Vagina (tissue), 2 donors: Measurements from ENCODE around the gene HMCN2.

ENCODE experiments used
- POLR2A ChIP-seq, 2 donors: fragments of 450-650 bp; IDR thresholded peaks; one replicate each; pipeline ENCODE4 v1.6.1; 2017; ENCODE audit warnings: antibody characterized with exemption in 2 of 2, mild to moderate bottlenecking in 2 of 2, moderate library complexity in 2 of 2
- TF ChIP-seq, protein P1 (sequence below), 3 experiments: fragments of 450-650 bp in 2 of 3; fragments of 200-600 bp in 1 of 3; sonication (generic) in 1 of 3; IDR thresholded peaks; one replicate each; pipeline ENCODE4 v1.5.1; 2017 to 2019; ENCODE audit warnings: antibody characterized with exemption in 3 of 3, mild to moderate bottlenecking in 2 of 3, moderate library complexity in 2 of 3

DNA sequence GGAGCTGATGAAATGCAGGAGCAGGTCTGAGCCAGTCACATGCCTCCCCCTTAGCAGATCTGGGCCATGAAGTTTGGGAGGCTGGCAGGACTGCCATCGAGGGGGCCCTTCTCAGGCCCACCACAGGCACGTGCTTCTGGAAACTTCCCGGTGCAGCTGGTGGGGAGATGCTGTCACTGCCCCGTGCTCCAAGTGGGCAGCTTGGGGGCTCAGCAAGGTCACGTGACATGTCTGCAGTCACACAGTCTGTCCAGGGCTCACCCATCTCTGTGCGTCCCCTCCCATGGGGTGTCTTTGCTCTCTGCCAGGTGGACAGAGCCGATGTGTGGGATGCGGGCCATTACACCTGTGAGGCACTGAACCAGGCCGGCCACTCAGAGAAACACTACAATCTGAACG, 99.8 kb downstream of the HMCN2 start:
- TF ChIP-seq, protein P1, sequence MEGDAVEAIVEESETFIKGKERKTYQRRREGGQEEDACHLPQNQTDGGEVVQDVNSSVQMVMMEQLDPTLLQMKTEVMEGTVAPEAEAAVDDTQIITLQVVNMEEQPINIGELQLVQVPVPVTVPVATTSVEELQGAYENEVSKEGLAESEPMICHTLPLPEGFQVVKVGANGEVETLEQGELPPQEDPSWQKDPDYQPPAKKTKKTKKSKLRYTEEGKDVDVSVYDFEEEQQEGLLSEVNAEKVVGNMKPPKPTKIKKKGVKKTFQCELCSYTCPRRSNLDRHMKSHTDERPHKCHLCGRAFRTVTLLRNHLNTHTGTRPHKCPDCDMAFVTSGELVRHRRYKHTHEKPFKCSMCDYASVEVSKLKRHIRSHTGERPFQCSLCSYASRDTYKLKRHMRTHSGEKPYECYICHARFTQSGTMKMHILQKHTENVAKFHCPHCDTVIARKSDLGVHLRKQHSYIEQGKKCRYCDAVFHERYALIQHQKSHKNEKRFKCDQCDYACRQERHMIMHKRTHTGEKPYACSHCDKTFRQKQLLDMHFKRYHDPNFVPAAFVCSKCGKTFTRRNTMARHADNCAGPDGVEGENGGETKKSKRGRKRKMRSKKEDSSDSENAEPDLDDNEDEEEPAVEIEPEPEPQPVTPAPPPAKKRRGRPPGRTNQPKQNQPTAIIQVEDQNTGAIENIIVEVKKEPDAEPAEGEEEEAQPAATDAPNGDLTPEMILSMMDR (IDR thresholded peaks at IDR 0.05), result no peak
- no peak for TF ChIP-seq POLR2A (IDR thresholded peaks at IDR 0.05)
